Breast epithelium (tissue), 4 donors: ENCODE results near the gene CEP164. TPM values are rescaled to one million over a fixed set of nuclear protein-coding genes. Genes with fewer than 3 reads are reported as not detected.

Experiments
- DNase-seq, 2 donors: peaks; one replicate each; pipeline ENCODE4 v3.0.0-alpha.2; 2019; ENCODE audit warnings: low spot score in 2 of 2
- H3K27ac ChIP-seq, 2 donors: fragments of 200-600 bp; sonication (generic) in 1 of 2; one replicate each; pipeline ENCODE4 v1.5.1; 2016 to 2019; ENCODE audit warnings: mild to moderate bottlenecking in 1 of 2
- H3K27me3 ChIP-seq, 2 donors: fragments of 200-600 bp; sonication (generic) in 1 of 2; one replicate each; pipeline versions ENCODE4 v1.5.1 to v1.6.0; 2017 to 2019; ENCODE audit warnings: control low read depth in 1 of 2, mild to moderate bottlenecking in 1 of 2
- H3K36me3 ChIP-seq: fragments of 200-600 bp; one replicate; pipeline ENCODE4 v1.5.1; 2019
- H3K4me1 ChIP-seq, 2 donors: fragments of 200-600 bp; sonication (generic); one replicate each; pipeline ENCODE4 v1.5.1; 2016 to 2019; ENCODE audit warnings: control low read depth in 1 of 2
- H3K4me3 ChIP-seq, 3 donors: fragments of 200-600 bp; sonication (generic); 1 replicate in 2 of 3; 2 replicates in 1 of 3; pipeline ENCODE4 v1.5.1; 2016 to 2019; ENCODE audit warnings: mild to moderate bottlenecking in 3 of 3, moderate library complexity in 2 of 3
- H3K9me3 ChIP-seq, 2 donors: fragments of 200-600 bp; sonication (generic) in 1 of 2; one replicate each; pipeline ENCODE4 v1.5.1; 2016 to 2019; ENCODE audit warnings: control low read depth in 1 of 2
- POLR2A ChIP-seq: fragments of 450-650 bp; IDR thresholded peaks from one replicate; pipeline ENCODE4 v1.6.1; 2016; ENCODE audit warnings: antibody characterized with exemption, mild to moderate bottlenecking, moderate library complexity
- POLR2AphosphoS5 ChIP-seq, 3 donors: sonication (generic); formaldehyde crosslinking; IDR thresholded peaks; one replicate each; pipeline ENCODE4 v1.6.1; 2017; ENCODE audit warnings: antibody characterized with exemption in 3 of 3
- intact Hi-C: fragments of 100-400 bp; cut with DNase I; formaldehyde crosslinking; loops from one replicate; pipeline ENCODE4 v1.15.1; 2023; ENCODE audit warnings: low total_unique reads
- total RNA-seq, 3 donors: library from RNA; depleted of rRNA; stranded (reverse); fragments of >200 nt; gene quantifications; one replicate each; pipeline ENCODE4 v1.1.0, GENCODE V29; 2016
- TF ChIP-seq, protein P1 (sequence below), 3 donors: fragments of 450-650 bp; IDR thresholded peaks; one replicate each; pipeline ENCODE4 v1.5.1; 2016 to 2017; ENCODE audit warnings: antibody characterized with exemption in 3 of 3, mild to moderate bottlenecking in 3 of 3, moderate library complexity in 3 of 3

CEP164 gene
- total RNA-seq, 3 donors from 2014 or later: 14.9 to 32.6 (median 20.3) TPM

DNA sequence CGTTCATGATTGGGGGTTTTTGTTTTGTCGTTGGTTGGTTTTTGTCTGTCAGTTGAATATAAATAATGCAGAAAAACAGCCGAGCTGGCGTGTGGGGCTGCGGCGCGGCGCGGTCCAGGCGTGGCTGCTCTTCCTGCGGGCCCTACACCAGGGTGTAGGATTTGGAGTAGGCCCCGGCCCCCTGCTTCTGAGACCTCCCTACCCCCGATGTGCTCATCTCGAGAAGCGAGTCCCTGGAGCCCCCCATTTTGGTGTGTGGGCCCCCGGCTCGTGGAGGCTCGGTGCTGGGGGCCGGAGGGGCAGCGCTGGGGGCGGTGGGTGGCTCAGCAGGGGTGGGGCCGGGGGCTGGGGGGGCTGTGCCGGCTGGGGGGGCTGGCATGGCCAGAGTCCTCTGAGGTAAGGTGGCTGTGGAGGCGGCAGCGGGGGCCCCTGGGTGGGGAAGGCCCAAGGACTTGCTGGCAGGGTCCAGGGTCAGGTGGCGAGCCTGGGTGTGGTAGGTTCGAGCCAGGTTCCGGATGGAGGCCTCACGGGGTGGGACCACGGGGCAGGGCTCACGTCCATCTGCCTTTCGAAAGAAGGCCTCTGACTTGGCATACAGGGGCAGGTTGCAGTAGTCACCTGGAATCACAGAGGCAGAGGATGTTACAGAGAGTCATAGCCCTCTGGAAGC is 100.7 kb downstream of the CEP164 start:
- TF ChIP-seq POLR2A (no peak), POLR2AphosphoS5 (IDR thresholded peaks at IDR 0.05) (no peak)
- TF ChIP-seq, protein P1, sequence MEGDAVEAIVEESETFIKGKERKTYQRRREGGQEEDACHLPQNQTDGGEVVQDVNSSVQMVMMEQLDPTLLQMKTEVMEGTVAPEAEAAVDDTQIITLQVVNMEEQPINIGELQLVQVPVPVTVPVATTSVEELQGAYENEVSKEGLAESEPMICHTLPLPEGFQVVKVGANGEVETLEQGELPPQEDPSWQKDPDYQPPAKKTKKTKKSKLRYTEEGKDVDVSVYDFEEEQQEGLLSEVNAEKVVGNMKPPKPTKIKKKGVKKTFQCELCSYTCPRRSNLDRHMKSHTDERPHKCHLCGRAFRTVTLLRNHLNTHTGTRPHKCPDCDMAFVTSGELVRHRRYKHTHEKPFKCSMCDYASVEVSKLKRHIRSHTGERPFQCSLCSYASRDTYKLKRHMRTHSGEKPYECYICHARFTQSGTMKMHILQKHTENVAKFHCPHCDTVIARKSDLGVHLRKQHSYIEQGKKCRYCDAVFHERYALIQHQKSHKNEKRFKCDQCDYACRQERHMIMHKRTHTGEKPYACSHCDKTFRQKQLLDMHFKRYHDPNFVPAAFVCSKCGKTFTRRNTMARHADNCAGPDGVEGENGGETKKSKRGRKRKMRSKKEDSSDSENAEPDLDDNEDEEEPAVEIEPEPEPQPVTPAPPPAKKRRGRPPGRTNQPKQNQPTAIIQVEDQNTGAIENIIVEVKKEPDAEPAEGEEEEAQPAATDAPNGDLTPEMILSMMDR (IDR thresholded peaks at IDR 0.05): no peak
- no peaks in the 10 kb centered on the region for H3K36me3 ChIP-seq
- no peaks in the 10 kb centered on the region for H3K27me3 ChIP-seq
- H3K27ac ChIP-seq: no peak overlapping the region
- DNase-seq: no peak
- no peaks in the 10 kb centered on the region for H3K4me1 ChIP-seq
- H3K4me3 ChIP-seq: no peak overlapping the region
- intact Hi-C loops: loop anchor here (10.0 kb wide), 1 partner anchor 376 kb away; no protein-coding TSS in a partner anchor
- no peaks in the 10 kb centered on the region for H3K9me3 ChIP-seq

DNA sequence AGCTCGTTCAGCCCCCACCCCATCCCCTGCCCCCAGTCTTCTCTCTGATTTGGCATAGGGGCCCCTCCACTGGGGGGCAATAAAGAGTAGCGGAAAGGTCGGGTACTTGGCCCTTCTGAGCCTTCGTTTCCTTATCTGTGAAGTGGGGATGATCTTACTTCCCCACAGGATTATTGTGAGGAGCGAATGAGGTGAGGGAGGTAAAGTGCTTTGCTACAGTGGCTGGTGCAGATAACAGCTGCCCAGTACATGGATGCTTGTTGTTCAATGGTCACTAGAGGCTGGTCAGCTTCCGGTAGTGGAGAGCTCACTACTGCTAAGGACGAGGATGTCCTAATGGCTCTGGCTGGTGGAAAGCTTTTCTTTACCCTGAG is 101.2 kb downstream of the CEP164 start:
- no peaks in the 10 kb centered on the region for H3K27me3 ChIP-seq
- intact Hi-C loops: loop anchor here (10.0 kb wide), 1 partner anchor 376 kb away; no protein-coding TSS in a partner anchor
- TF ChIP-seq POLR2A (no peak), POLR2AphosphoS5 (IDR thresholded peaks at IDR 0.05) (no peak)
- TF ChIP-seq, protein P1 (IDR thresholded peaks at IDR 0.05): no peak
- no peaks in the 10 kb centered on the region for H3K36me3 ChIP-seq
- no peak overlapping the region for H3K4me3 ChIP-seq
- H3K27ac ChIP-seq: no peak overlapping the region
- no peak for DNase-seq
- H3K9me3 ChIP-seq: no peaks in the 10 kb centered on the region
- no peaks in the 10 kb centered on the region for H3K4me1 ChIP-seq

DNA sequence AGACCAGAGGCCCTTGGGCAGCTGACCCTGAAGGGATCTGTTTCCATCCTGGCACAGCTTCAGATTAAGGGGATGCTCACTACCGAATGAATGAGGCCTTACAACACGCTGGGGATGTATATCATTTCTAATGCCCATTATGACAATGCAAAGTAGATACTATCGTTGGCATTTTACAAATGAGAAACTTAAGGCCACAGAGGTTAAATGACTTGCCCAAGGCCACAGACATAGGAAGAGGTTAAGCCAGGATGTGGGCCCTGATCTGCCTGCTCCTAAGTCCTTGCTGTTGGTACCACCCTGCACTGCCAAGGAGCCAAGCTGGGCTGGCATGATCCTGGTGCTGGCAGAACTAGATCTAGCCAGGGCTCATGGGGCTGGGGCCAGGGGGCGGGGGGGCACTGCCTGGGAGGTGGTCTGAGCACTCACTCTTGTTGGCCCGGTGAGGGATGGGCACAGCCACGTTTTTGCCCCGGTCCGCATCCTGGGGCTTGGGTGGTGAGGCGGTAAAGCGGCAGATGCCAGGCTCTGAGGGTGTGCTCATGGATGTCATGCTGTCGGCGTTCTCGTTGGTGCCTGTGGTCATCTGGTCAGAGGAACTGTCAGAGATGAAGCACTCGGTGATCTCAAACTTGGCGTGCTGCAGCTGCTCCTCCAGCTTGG is 102.8 kb downstream of the CEP164 start:
- H3K27me3 ChIP-seq: no peaks in the 10 kb centered on the region
- H3K27ac ChIP-seq: no peak overlapping the region
- TF ChIP-seq, protein P1 (IDR thresholded peaks at IDR 0.05): no peak
- TF ChIP-seq POLR2A (no peak), POLR2AphosphoS5 (IDR thresholded peaks at IDR 0.05) (no peak)
- H3K36me3 ChIP-seq: no peaks in the 10 kb centered on the region
- intact Hi-C loops: no loop called here
- DNase-seq: no peak
- H3K9me3 ChIP-seq: no peaks in the 10 kb centered on the region
- H3K4me1 ChIP-seq: no peaks in the 10 kb centered on the region
- no peak overlapping the region for H3K4me3 ChIP-seq

DNA sequence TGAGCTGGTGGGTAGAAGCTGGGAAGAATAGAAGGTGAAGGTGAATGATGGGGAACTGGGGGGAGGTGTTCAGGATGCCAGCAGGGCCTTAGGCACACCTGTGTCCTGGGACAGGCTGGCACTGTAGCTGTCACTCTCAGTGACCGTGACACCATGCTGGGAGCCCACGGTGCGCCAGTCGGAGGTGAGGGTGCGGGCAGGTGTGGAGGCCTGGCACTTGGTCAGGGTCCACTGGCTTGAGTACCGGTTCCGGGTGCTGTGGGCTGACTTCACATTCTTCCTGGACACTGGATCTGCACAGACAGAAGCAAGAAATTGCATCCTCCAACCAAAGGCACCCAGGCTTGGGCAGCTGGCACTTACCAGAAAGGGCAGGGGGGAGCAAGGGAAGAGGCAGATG is 103.8 kb downstream of the CEP164 start:
- Histone ChIP-seq H3K27me3 (no peaks in the 10 kb centered on the region), H3K36me3 (no peaks in the 10 kb centered on the region), H3K27ac (no peak overlapping the region), H3K4me3 (no peak overlapping the region), H3K4me1 (no peaks in the 10 kb centered on the region), H3K9me3 (no peaks in the 10 kb centered on the region)
- intact Hi-C loops: no loop called here
- TF ChIP-seq POLR2A: no peak
- TF ChIP-seq, protein P1 (IDR thresholded peaks at IDR 0.05): no peak
- no peak for TF ChIP-seq POLR2AphosphoS5 (IDR thresholded peaks at IDR 0.05)
- no peak for DNase-seq

DNA sequence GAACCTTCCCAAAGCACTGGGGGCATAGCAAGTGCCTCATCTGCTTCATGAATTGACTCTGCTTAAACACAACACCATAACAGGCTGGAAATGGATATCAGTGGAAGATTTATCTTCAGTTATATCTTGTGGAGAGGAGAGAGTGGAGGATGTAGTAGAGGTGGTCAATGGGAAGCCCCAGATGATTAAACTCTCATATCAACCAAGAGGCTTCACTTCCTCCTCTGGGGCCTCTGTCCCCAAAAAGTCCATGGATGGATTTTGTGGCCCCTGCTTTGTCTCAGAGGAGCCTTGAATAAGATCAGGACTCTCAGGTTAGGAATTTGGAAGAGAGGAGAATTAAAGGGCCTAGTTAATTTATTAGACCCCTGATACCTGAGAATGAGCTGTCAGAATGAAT is 106.1 kb downstream of the CEP164 start:
- intact Hi-C loops: no loop called here
- Histone ChIP-seq H3K4me1 (no peaks in the 10 kb centered on the region), H3K4me3 (no peak overlapping the region), H3K9me3 (no peaks in the 10 kb centered on the region), H3K36me3 (no peaks in the 10 kb centered on the region), H3K27ac (no peak overlapping the region), H3K27me3 (no peaks in the 10 kb centered on the region)
- no peak for TF ChIP-seq POLR2AphosphoS5 (IDR thresholded peaks at IDR 0.05)
- TF ChIP-seq, protein P1 (IDR thresholded peaks at IDR 0.05): no peak
- no peak for TF ChIP-seq POLR2A
- no peak for DNase-seq
